Activated naive CD4-positive, alpha-beta T cell treated with anti-CD3 and anti-CD28 coated beads, Interleukin-2, amount 10 ng/mL, durations not matched to agents 7 days and 5 days (primary cell): ENCODE measurements around the gene VPS33A.
"Not testable (repeated sequence)": the region's sequence is repeated elsewhere in the genome, so short reads cannot be mapped to it uniquely, and the experiment has no call there.

Experiments
- CTCF ChIA-PET: fragments of 350-600 bp; sonication (Branson Sonifier 250); formaldehyde crosslinking; loops from one replicate; lab custom pipeline; 2021; ENCODE audit warnings: antibody characterized with exemption; lab: Charles Lee
- DNase-seq: peaks from one replicate; pipeline ENCODE4 v3.0.0-alpha.2; 2020
- H3K27ac Mint-ChIP-seq: one replicate; pipeline ENCODE4 v1.8.0; 2021; ENCODE audit warnings: mild to moderate bottlenecking, moderate library complexity, mixed read lengths
- H3K27me3 Mint-ChIP-seq: one replicate; pipeline ENCODE4 v1.8.0; 2021; ENCODE audit warnings: mild to moderate bottlenecking, mixed read lengths
- H3K36me3 Mint-ChIP-seq: one replicate; pipeline ENCODE4 v1.8.0; 2021; ENCODE audit warnings: mixed read lengths
- H3K4me1 Mint-ChIP-seq: one replicate; pipeline ENCODE4 v1.8.0; 2021; ENCODE audit warnings: mixed read lengths
- H3K4me3 Mint-ChIP-seq: one replicate; pipeline ENCODE4 v1.8.0; 2021; ENCODE audit warnings: mild to moderate bottlenecking, moderate library complexity, mixed read lengths
- H3K9me3 Mint-ChIP-seq: one replicate; pipeline ENCODE4 v1.8.0; 2021; ENCODE audit warnings: mixed read lengths

VPS33A gene

GRCh38 chr12:122283680-122284079, 17.4 kb upstream of the VPS33A start:
- no peak overlapping the region for H3K4me3 Mint-ChIP-seq
- no peaks in the 10 kb centered on the region for H3K27me3 Mint-ChIP-seq
- H3K4me1 Mint-ChIP-seq = no peaks in the 10 kb centered on the region
- no peaks in the 10 kb centered on the region for H3K9me3 Mint-ChIP-seq
- CTCF ChIA-PET = no interaction called here
- peaks cover 17% of the 10 kb centered on the region for H3K36me3 Mint-ChIP-seq
- H3K27ac Mint-ChIP-seq = no peak overlapping the region
- DNase-seq = no peak

- CTCF ChIA-PET = no interaction called here
- H3K4me3 Mint-ChIP-seq = no peak overlapping the region
- H3K36me3 Mint-ChIP-seq = peaks cover 21% of the 10 kb centered on the region
- H3K27me3 Mint-ChIP-seq = no peaks in the 10 kb centered on the region
- no peaks in the 10 kb centered on the region for H3K9me3 Mint-ChIP-seq
- no peak for DNase-seq
- H3K4me1 Mint-ChIP-seq = no peaks in the 10 kb centered on the region
- no peak overlapping the region for H3K27ac Mint-ChIP-seq
These were observed 15.8 kb upstream of the VPS33A start for GRCh38 chr12:122282061-122282460.

GRCh38 chr12:122276242-122276641, 9.9 kb upstream of the VPS33A start:
- CTCF ChIA-PET = no interaction called here
- Mint-ChIP-seq H3K9me3 (no peaks in the 10 kb centered on the region), H3K27ac (no peak overlapping the region), H3K4me1 (no peaks in the 10 kb centered on the region), H3K36me3 (peaks cover 28% of the 10 kb centered on the region), H3K27me3 (no peaks in the 10 kb centered on the region), H3K4me3 (no peak overlapping the region)
- no peak for DNase-seq

DNA sequence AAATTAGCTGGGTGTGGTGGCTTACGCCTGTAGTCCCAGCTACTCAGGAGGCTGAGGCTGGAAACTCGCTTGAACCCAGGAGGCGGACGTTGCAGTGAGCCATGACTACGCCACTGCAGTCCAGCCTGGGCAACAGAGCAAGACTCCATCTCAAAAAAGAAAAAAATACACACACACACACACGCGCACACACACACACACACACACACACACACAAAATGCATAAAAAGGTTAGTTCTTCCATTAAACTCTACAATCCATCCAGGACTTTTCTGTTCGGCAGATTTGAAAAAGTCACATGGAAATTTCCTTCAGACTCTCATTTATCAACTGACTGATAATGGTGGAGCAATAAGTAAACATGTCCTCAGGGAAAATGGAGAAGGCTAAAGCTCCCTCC, 9.2 kb upstream of the VPS33A start:
- Mint-ChIP-seq H3K4me3 (no peak overlapping the region), H3K27me3 (no peaks in the 10 kb centered on the region), H3K4me1 (no peaks in the 10 kb centered on the region), H3K36me3 (peaks cover 28% of the 10 kb centered on the region), H3K9me3 (no peaks in the 10 kb centered on the region), H3K27ac (no peak overlapping the region)
- DNase-seq = no peak
- CTCF ChIA-PET = interaction anchor here (0.9 kb wide), 1 partner anchor 81 kb away, joined by 3 read pairs; no protein-coding TSS in a partner anchor

DNA sequence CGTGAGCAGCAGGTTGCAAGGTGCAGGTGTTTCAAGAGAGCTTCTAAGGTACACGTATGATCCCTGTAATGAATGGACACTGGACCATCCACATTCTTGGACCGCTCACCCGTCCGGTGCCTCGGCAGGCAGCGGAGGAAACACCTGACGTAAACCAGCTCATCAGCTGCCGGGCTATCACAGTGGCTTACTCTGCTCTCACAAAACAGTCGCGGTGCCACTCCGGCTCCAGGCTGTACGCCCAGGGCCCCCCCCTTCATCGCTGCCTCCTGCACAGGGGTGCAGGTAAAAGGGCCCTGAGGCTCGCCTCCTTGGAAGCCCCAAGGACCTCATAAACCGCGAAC, 436 bp downstream of the VPS33A start:
- Mint-ChIP-seq H3K36me3 (peaks cover 18% of the 10 kb centered on the region), H3K27me3 (peaks cover 7% of the 10 kb centered on the region), H3K4me1 (peaks cover 27% of the 10 kb centered on the region), H3K27ac (peak overlapping the region; percentile 99), H3K4me3 (peak overlapping the region; percentile 95), H3K9me3 (no peaks in the 10 kb centered on the region)
- DNase-seq = no peak
- CTCF ChIA-PET = interaction anchor here (0.7 to 2.0 kb wide), 5 partner anchors 21 to 173 kb away, joined by 3 to 4 read pairs (median 4); no protein-coding TSS in a partner anchor

DNA sequence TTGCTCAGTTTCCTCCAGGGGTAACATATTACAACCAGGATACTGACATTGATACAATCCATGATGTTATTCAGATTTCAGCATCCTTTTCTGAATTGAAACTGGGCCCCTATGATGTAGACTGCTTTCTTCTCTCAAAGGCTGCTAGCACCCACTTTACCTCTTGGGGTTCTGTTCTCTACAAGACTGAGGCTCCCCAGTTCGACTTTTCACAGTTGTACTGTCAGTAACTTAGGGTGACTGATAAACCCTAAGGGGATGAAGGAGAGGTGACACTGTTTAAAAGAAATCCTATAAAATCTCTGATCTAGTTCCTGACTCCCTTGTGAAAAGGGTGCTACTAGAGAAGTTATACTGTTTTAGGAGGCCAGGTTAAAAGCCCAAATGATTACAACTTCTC, 818 bp downstream of the VPS33A start:
- Mint-ChIP-seq H3K4me1 (peaks cover 27% of the 10 kb centered on the region), H3K27ac (peak overlapping the region; percentile 99), H3K27me3 (peaks cover 7% of the 10 kb centered on the region), H3K4me3 (peak overlapping the region; percentile 95), H3K9me3 (no peaks in the 10 kb centered on the region), H3K36me3 (peaks cover 21% of the 10 kb centered on the region)
- DNase-seq = peak; percentile 30
- CTCF ChIA-PET = interaction anchor here (0.6 to 1.3 kb wide), 4 partner anchors 21 to 557 kb away, joined by 3 to 4 read pairs (median 4); no protein-coding TSS in a partner anchor

- not testable (repeated sequence) for H3K27ac Mint-ChIP-seq, H3K27me3 Mint-ChIP-seq, H3K4me3 Mint-ChIP-seq, DNase-seq, H3K9me3 Mint-ChIP-seq
- peaks cover 15% of the 10 kb centered on the region for H3K4me1 Mint-ChIP-seq
- peaks cover 44% of the 10 kb centered on the region for H3K36me3 Mint-ChIP-seq
- CTCF ChIA-PET = interaction anchor here (0.6 kb wide), 1 partner anchor 367 kb away, joined by 3 read pairs; no protein-coding TSS in a partner anchor
These were observed 5.6 kb downstream of the VPS33A start for GRCh38 chr12:122260735-122261134.

GRCh38 chr12:122258939-122259338, 7.4 kb downstream of the VPS33A start:
- H3K9me3 Mint-ChIP-seq, H3K4me1 Mint-ChIP-seq, H3K27me3 Mint-ChIP-seq, H3K4me3 Mint-ChIP-seq, CTCF ChIA-PET, H3K27ac Mint-ChIP-seq, DNase-seq: not testable (repeated sequence)
- peaks cover 48% of the 10 kb centered on the region for H3K36me3 Mint-ChIP-seq

- H3K9me3 Mint-ChIP-seq, CTCF ChIA-PET: not testable (repeated sequence)
These were observed 7.8 kb downstream of the VPS33A start for GRCh38 chr12:122258462-122258861.

GRCh38 chr12:122250536-122250935, 15.8 kb downstream of the VPS33A start:
- DNase-seq = no peak
- peaks cover 5% of the 10 kb centered on the region for H3K4me1 Mint-ChIP-seq
- no peaks in the 10 kb centered on the region for H3K9me3 Mint-ChIP-seq
- no peak overlapping the region for H3K27ac Mint-ChIP-seq
- H3K27me3 Mint-ChIP-seq = no peaks in the 10 kb centered on the region
- H3K4me3 Mint-ChIP-seq = no peak overlapping the region
- CTCF ChIA-PET = no interaction called here
- peaks cover 22% of the 10 kb centered on the region for H3K36me3 Mint-ChIP-seq

More at GRCh38 chr12:122258462-122258861, 7.8 kb downstream of the VPS33A start:
- not testable (repeated sequence) for H3K4me1 Mint-ChIP-seq, DNase-seq, H3K4me3 Mint-ChIP-seq, H3K27me3 Mint-ChIP-seq, H3K27ac Mint-ChIP-seq
- peaks cover 47% of the 10 kb centered on the region for H3K36me3 Mint-ChIP-seq

GRCh38 chr12:122250047-122250446, 16.2 kb downstream of the VPS33A start:
- CTCF ChIA-PET = no interaction called here
- no peaks in the 10 kb centered on the region for H3K27me3 Mint-ChIP-seq
- H3K4me1 Mint-ChIP-seq = peaks cover 8% of the 10 kb centered on the region
- DNase-seq = no peak
- H3K4me3 Mint-ChIP-seq = no peak overlapping the region
- no peak overlapping the region for H3K27ac Mint-ChIP-seq
- peaks cover 20% of the 10 kb centered on the region for H3K36me3 Mint-ChIP-seq
- H3K9me3 Mint-ChIP-seq = no peaks in the 10 kb centered on the region

DNA sequence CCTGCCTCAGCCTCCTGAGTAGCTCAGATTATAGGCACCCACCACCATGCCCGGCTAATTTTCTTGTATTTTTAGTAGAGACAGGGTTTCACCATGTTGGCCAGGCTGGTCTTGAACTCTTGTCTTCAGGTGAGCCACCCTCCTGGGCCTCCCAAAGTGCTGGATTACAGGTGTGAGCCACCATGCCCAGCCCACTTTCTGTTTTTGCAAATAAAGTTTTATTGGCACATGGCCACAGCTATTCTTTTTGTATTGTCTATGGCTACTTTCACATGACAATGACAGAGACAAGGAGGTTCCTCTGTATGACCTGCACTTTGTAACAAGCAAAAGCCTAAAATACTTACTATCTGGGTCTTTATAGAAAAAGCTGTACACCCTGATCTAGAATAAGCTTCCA, 20.7 kb downstream of the VPS33A start:
- H3K36me3 Mint-ChIP-seq = peaks cover 28% of the 10 kb centered on the region
- peaks cover 26% of the 10 kb centered on the region for H3K4me1 Mint-ChIP-seq
- peak overlapping the region; percentile 43 for H3K4me3 Mint-ChIP-seq
- DNase-seq = no peak
- H3K27me3 Mint-ChIP-seq = no peaks in the 10 kb centered on the region
- H3K9me3 Mint-ChIP-seq = no peaks in the 10 kb centered on the region
- CTCF ChIA-PET = interaction anchor here (0.5 to 1.3 kb wide), 5 partner anchors 20 to 123 kb away, joined by 3 to 4 read pairs (median 3); no protein-coding TSS in a partner anchor
- H3K27ac Mint-ChIP-seq = peak overlapping the region; percentile 96

GRCh38 chr12:122244565-122245371, 21.5 kb downstream of the VPS33A start:
- peak overlapping the region; percentile 73 for H3K4me3 Mint-ChIP-seq
- CTCF ChIA-PET = interaction anchor here (0.5 to 1.4 kb wide), 6 partner anchors 14 to 124 kb away, joined by 3 to 6 read pairs (median 4); no protein-coding TSS in a partner anchor
- H3K27me3 Mint-ChIP-seq = no peaks in the 10 kb centered on the region
- H3K9me3 Mint-ChIP-seq = no peaks in the 10 kb centered on the region
- H3K36me3 Mint-ChIP-seq = peaks cover 28% of the 10 kb centered on the region
- DNase-seq = peak; percentile 30
- H3K4me1 Mint-ChIP-seq = peaks cover 26% of the 10 kb centered on the region
- H3K27ac Mint-ChIP-seq = peak overlapping the region; percentile 96

DNA sequence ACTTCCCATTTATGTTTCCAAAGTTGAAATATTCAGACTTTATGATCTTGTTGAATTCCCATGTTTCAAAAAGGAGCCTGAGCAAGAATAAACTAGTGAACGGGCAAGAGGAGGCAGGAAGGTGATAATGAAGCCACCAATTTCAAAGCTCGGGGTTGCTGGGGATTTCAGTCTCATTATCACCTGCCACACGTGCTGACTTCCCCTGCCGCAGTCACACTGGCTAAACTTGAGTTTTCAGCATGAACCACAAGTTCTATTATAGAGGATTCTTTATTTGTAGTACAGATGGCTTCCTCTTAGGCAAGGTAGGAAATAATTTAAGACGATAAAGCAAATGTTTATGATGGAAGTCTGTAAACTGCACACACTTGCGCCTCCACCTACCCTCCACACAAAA, 22.3 kb downstream of the VPS33A start:
- no peaks in the 10 kb centered on the region for H3K27me3 Mint-ChIP-seq
- peak overlapping the region; percentile 96 for H3K27ac Mint-ChIP-seq
- H3K9me3 Mint-ChIP-seq = no peaks in the 10 kb centered on the region
- peak; percentile 30 for DNase-seq
- CTCF ChIA-PET = interaction anchor here (1.3 to 1.4 kb wide), 4 partner anchors 13 to 23 kb away, joined by 4 to 6 read pairs (median 4); no protein-coding TSS in a partner anchor
- H3K4me1 Mint-ChIP-seq = peaks cover 26% of the 10 kb centered on the region
- H3K4me3 Mint-ChIP-seq = peak overlapping the region; percentile 73
- H3K36me3 Mint-ChIP-seq = peaks cover 24% of the 10 kb centered on the region

GRCh38 chr12:122238861-122239260, 27.4 kb downstream of the VPS33A start:
- Mint-ChIP-seq H3K4me1 (peaks cover 6% of the 10 kb centered on the region), H3K27me3 (no peaks in the 10 kb centered on the region), H3K36me3 (peaks cover 28% of the 10 kb centered on the region), H3K27ac (no peak overlapping the region), H3K4me3 (no peak overlapping the region), H3K9me3 (no peaks in the 10 kb centered on the region)
- no peak for DNase-seq
- CTCF ChIA-PET = no interaction called here
